Neutrophil (primary cell): Measurements from ENCODE around the gene SYTL5.

Source experiments
- H3K27ac ChIP-seq: fragments of 200-600 bp; sonication (generic); 2 replicates; pipeline ENCODE4 v1.5.1; 2016; ENCODE audit warnings: mild to moderate bottlenecking, moderate library complexity
- H3K27me3 ChIP-seq: fragments of 200-600 bp; sonication (generic); 2 replicates; pipeline ENCODE4 v1.6.0; 2016; ENCODE audit warnings: mild to moderate bottlenecking
- H3K36me3 ChIP-seq: fragments of 200-600 bp; sonication (generic); 2 replicates; pipeline ENCODE4 v1.5.1; 2017
- H3K4me1 ChIP-seq, 2 experiments: fragments of 200-600 bp in 1 of 2; sonication (generic) in 1 of 2; 1 replicate in 1 of 2; 2 replicates in 1 of 2; pipeline versions ENCODE4 v1.5.1 to v1.6.1; 2013 to 2016; ENCODE audit warnings: low read depth in 1 of 2, low read length in 1 of 2, mild to moderate bottlenecking in 1 of 2, moderate library complexity in 1 of 2; ENCODE audit not compliant: control insufficient read depth in 1 of 2, insufficient read depth in 1 of 2
- H3K4me3 ChIP-seq, 2 experiments: fragments of 200-600 bp in 1 of 2; sonication (generic) in 1 of 2; 1 replicate in 1 of 2; 2 replicates in 1 of 2; pipeline ENCODE4 v1.5.1; 2013 to 2016; ENCODE audit warnings: low read depth in 1 of 2, low read length in 1 of 2, mild to moderate bottlenecking in 1 of 2, moderate library complexity in 1 of 2
- H3K9me3 ChIP-seq: fragments of 200-600 bp; sonication (generic); 2 replicates; pipeline ENCODE4 v1.5.1; 2016
- CTCF ChIP-seq: fragments of 200-600 bp; sonication (generic); IDR thresholded peaks from 2 replicates; pipeline ENCODE4 v1.5.1; 2016; ENCODE audit warnings: antibody characterized with exemption

Gene SYTL5

GRCh38 chrX:38102240-38102639, 95.9 kb downstream of the SYTL5 start:
- Histone ChIP-seq H3K4me1 (no peaks in the 10 kb centered on the region), H3K9me3 (no peaks in the 10 kb centered on the region), H3K27me3 (no peaks in the 10 kb centered on the region), H3K27ac (no peak overlapping the region), H3K36me3 (no peaks in the 10 kb centered on the region), H3K4me3 (no peak overlapping the region)
- no peak for TF ChIP-seq CTCF

DNA sequence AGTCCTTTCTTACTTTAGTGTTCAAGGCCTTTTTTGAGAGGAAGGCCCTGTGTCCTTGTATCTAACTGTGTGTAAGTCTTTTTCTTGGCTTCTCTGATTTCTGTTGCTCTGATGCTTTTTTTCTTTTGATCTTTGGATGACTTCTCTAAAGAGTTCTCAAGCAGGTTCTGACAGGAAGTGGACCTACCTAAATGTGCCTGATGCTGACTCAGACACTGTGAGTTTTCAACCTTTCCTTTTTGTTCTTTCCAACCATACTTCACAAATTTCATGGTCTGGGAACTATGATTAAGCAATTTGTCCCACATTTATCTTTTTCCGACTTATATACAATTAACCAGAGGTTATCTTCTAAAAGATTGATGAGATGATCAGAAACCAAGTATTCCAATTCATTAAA, 96.5 kb downstream of the SYTL5 start:
- H3K27ac ChIP-seq, result no peak overlapping the region
- no peaks in the 10 kb centered on the region for H3K27me3 ChIP-seq
- no peaks in the 10 kb centered on the region for H3K9me3 ChIP-seq
- no peaks in the 10 kb centered on the region for H3K4me1 ChIP-seq
- no peaks in the 10 kb centered on the region for H3K36me3 ChIP-seq
- H3K4me3 ChIP-seq, result no peak overlapping the region
- no peak for TF ChIP-seq CTCF

- H3K27me3 ChIP-seq, result no peaks in the 10 kb centered on the region
- no peaks in the 10 kb centered on the region for H3K36me3 ChIP-seq
- no peaks in the 10 kb centered on the region for H3K9me3 ChIP-seq
- TF ChIP-seq CTCF, result no peak
- no peak overlapping the region for H3K4me3 ChIP-seq
- H3K4me1 ChIP-seq, result no peaks in the 10 kb centered on the region
- no peak overlapping the region for H3K27ac ChIP-seq
These were observed 97.8 kb downstream of the SYTL5 start for GRCh38 chrX:38103857-38104812.

GRCh38 chrX:38105216-38105725, 98.9 kb downstream of the SYTL5 start:
- Histone ChIP-seq H3K27ac (no peak overlapping the region), H3K9me3 (no peaks in the 10 kb centered on the region), H3K4me3 (no peak overlapping the region), H3K4me1 (no peaks in the 10 kb centered on the region), H3K36me3 (no peaks in the 10 kb centered on the region), H3K27me3 (no peaks in the 10 kb centered on the region)
- TF ChIP-seq CTCF, result no peak

DNA sequence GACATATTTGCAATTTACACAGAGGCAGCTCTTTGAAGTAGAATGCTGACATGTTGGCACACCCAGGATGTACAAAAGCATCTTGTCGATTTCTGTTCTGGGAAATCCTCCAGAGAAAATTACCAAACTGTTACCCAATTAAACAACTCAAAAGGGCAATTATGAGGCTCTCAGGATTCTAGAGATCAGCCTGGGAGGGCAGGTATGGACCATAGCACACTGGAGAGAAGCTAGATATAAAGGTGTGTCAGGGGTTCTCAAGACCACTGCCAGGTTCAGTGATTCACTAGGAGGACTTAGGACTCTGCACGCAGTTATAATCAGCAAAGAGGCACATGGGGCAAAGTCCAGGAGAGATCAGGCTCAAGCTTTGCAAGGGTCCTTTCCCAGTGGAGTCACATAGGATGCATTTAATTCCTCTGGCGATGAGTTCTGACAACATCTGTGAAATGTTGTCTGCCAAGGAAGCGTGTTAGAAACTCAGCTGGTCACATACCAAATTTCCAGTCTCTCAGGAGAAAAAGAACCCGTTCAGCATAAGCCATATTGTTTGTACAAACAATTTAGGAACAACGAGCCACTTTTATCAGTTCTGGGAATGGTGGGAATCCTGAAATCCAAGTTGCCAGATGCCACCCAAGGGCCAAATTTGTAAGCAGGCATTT, 100.8 kb downstream of the SYTL5 start:
- Histone ChIP-seq H3K27me3 (no peaks in the 10 kb centered on the region), H3K4me3 (no peak overlapping the region), H3K36me3 (no peaks in the 10 kb centered on the region), H3K27ac (no peak overlapping the region), H3K4me1 (no peaks in the 10 kb centered on the region), H3K9me3 (no peaks in the 10 kb centered on the region)
- no peak for TF ChIP-seq CTCF
